HG02642 (cell line): ENCODE data around the gene DNAJC11.
"Not testable (repeated sequence)": the region's sequence is repeated elsewhere in the genome, so short reads cannot be mapped to it uniquely, and the experiment has no call there.

Experiments used
- ATAC-seq: cut with Tn5 transposase; IDR thresholded peaks from one replicate; pipeline ENCODE4 v1.9.1; 2021; ENCODE audit warnings: mild to moderate bottlenecking; ENCODE audit not compliant: unreplicated experiment, poor library complexity

DNAJC11 gene

GRCh38 chr1:6699915-6700314, 1.7 kb downstream of the DNAJC11 start:
- ATAC-seq = not testable (repeated sequence)

- ATAC-seq = no peak
Measured at GRCh38 chr1:6695868-6696267, 5.7 kb downstream of the DNAJC11 start.

- no peak for ATAC-seq
Measured at GRCh38 chr1:6694121-6694713, 7.4 kb downstream of the DNAJC11 start.

GRCh38 chr1:6692956-6693355, 8.7 kb downstream of the DNAJC11 start:
- ATAC-seq = no peak

GRCh38 chr1:6691507-6691906, 10.1 kb downstream of the DNAJC11 start:
- ATAC-seq = no peak

GRCh38 chr1:6690186-6690585, 11.4 kb downstream of the DNAJC11 start:
- ATAC-seq = no peak

DNA sequence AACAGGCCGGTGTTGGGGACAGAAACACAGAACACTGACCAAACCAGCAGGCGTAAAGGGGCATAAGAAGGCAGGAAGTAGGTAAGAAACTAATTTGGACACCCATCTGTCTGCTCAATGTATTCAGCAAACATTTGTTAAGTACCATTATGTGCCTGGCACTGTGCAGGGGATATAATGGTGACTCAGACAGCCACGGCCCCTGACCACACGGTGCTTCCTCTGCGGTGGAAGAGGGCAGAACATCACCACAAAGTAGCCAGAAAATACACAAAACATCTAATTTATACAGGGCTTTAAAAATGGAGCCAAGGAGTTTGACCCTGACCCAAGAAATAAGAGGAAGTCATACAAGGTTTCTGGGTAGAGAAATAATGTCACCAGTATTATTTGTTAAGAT, 12.9 kb downstream of the DNAJC11 start:
- no peak for ATAC-seq

DNA sequence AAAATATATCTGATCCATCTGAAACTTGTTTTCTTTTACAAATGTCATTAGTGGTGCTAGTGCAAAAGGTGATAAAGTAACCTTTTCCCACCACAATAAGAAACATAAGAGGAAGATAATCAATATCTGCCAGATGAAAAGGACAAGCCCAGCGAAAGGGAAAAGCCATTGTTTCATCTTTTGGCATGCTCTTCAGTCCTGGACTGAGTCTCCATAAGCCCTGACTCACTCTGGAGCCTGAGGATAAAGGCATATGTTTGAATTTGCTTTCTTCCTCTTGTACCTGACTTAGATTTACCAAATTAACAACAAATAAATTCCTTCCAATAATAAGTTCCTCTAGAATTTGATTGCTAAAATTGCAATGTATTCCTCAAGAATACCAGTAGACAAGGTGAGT, 13.6 kb downstream of the DNAJC11 start:
- no peak for ATAC-seq

DNA sequence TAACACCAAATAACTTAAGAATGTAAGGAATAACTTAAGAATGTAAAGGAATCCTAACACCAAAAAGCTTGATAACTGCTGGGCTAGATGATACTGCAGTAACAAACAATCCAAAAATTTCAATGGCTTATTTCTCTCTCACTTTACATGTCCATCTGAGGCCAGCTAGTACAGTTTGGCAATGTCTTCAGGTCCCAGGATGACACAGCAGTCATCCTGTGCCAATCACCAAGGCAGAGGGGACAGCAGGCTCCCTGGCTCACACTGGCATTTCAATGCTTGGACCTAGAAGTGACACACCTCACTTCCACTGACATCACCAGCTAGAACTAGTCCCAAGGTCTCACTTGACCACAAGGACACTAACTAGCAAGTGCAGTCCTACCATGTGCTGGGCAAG, 15.3 kb downstream of the DNAJC11 start:
- no peak for ATAC-seq

DNA sequence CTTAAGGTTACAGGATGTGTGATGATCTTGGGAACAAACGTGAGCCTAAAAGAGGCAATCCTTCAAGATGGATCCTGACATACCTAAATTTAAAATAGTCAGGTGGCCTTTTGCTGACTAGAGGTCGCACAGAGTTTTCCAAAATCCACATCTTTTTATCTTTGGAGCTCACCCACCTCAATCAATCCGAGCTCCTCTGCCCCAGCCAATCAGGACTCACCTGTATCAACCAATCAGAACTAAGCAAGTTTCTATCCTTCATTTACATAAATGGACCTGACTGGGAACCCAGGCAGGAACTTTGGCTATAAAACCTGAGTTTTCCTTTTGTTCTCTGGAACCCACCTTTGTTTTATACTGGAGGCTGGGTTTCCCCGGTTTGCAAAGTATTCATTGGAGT, 16.2 kb downstream of the DNAJC11 start:
- ATAC-seq = no peak

DNA sequence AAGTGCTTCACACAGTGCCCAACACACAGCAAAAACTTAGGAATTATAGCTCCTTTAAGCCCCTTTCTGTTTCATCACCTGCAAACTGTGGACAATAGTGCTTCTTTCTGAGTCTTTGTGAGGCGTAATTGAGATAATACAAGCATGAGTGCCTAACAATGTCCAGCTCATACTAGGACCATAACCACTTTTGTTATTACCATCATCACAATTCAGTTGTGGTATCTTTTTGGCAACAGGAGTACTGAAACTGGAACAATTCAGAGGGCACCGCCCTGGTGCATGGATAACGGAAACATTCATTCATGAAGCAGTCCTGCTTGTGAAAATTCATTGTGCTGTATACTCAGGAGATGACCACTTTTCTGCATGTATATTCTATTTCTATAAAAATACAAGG, 18.2 kb downstream of the DNAJC11 start:
- ATAC-seq = no peak

DNA sequence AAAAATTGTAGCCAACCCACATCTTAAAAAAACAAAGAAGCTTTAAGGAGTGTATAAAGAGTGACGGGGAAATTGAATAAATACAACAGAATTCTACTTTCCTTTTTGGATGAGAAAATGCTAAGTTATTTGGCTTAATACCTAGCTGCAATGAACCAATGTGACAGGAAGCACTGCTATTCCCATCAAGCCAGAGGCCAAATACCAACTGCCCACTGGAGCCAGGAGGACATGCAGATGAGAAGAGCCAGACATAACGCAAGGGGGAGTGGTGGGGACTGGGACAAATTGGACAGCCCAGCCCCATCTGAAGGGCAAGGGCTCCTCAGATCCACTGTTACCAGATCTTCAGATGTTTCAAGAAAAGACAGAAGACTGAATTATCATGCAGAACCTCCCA, 25.7 kb downstream of the DNAJC11 start:
- no peak for ATAC-seq

DNA sequence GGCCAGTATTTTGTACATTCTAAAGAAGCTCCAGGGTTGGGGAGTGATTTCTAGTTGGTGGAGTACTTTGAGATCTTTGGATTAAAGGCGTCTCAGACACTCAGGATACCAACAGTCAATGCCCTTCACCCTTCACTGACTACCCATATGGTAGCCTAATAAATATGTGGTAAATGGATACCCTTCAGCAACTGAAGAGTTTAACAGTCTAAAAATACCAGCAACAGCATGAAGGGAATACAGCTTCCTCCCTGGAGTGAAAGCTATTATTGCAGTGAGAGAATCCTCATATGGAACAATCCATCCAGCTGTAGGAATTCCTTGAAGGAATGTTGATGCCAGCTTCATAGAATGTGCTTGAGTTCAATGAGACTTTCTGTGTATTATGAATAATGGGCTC, 26.8 kb downstream of the DNAJC11 start:
- ATAC-seq = no peak

DNA sequence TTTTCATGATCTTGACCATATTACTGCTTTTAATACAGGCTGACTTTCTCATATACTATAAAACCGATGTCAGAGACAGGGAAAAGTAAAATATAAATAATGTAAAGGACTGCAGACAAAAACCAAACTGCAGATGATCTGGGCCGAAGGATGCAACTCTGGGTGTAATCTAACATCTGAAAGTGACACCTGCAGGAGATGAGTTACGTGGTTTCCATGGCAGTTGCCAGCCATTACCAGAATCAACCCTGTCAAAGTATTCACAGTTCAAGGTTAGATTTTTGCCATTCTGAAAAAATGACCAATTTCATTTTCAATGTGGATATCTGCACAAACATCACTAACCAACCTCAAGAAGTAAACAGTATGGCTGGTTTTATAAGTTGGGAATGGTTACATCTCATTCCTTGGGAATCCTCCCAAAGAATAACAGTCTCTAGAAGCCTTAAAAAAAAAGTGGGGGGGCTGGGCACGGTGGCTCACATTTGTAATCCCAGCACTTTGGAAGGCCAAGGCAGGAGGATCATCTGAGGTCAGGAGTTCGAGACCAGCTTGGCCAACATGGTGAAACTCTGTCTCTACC, 27.7 kb downstream of the DNAJC11 start:
- ATAC-seq = no peak

- ATAC-seq = no peak
Measured at GRCh38 chr1:6672558-6672957, 29.1 kb downstream of the DNAJC11 start.

DNA sequence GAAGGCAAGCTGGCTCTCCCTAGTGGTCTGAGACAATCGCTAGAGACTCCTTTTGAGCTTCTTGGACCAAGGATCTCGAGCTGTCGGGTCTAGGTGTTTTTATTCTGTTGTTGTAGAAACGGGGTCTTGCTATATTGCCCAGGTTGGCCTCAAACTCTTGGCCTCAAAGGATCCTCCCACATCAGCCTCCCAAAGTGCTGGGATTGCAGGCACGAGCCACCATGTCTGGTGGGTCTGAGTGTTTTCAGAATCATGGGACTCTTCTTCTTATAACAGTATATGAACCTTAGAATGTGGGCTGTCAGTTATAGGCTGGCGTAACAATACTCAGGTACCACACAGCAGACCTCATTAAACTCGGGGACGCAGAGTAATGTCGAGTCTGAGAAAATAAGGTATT, 33.1 kb downstream of the DNAJC11 start:
- no peak for ATAC-seq

- no peak for ATAC-seq
Measured at GRCh38 chr1:6667139-6667538, 34.5 kb downstream of the DNAJC11 start.

DNA sequence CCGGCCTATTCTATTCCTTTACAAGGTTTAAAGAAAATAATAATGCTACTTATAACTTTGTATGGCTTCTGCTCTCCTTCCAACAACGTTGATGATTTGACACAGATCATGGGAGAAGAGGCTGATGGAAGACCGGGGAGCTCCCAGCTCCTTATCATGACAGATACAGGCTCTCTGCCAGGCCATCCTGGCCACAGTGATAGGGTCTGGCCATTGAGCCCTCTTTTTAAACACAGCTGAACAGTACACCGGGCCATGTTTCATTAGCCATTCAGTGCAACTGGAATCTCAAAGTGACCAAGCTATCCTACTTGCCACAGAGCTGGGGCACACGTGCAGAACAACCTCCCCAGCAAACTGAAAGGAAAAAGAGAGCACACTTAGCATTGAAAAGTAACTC, 34.9 kb downstream of the DNAJC11 start:
- no peak for ATAC-seq

GRCh38 chr1:6662468-6662867, 39.1 kb downstream of the DNAJC11 start:
- not testable (repeated sequence) for ATAC-seq

GRCh38 chr1:6660415-6661049, 41.1 kb downstream of the DNAJC11 start:
- ATAC-seq = no peak

DNA sequence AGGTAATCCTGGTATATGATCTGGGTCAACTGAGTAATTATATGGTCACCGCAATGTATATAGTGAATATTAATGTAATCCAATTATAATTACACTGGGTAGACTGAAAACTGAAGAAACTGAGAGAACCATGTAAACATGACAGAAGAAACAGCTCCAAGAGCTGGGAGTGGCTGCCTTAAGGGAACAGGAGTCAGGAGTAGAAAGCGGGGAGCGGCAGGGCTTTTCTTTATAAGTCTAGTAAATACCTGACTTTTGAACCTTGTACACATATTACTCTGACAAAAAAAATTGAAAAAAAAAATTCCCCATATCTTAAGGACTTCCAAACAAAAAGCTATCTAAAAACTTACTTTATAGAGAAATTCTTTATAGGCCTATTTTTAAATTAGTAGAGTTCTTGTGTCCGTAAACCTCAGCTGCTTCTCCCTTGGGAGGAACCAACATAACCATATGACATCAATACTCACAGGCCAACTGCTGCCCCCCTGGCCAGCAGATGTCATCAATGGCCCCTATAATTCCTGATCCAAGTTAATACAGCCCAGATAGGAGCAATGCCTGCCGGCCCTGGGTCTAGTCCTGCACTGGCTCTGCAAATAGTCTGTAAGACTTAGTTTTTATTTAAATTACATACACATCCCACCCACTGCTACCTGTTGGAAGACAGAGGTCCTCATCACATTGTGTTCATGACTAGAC, 43.1 kb downstream of the DNAJC11 start:
- ATAC-seq = no peak
